Endothelial cell of umbilical vein (primary cell): ENCODE results near the gene CERS6. TPM values are rescaled to one million over a fixed set of nuclear protein-coding genes. Genes with fewer than 3 reads are reported as not detected.

ENCODE experiments used
- BruUV-seq: library from RNA; stranded (reverse); fragments of 400-500 nt; replicated peaks from 2 replicates; lab custom pipeline; 2021; lab: Mats Ljungman, UMichigan
- CTCF ChIA-PET: fragments of 300-600, 350-600 bp; sonication (Branson Sonifier 250); formaldehyde crosslinking; loops from one replicate; lab custom pipeline; 2021; ENCODE audit warnings: antibody characterized with exemption, inconsistent platforms; lab: Charles Lee
- POLR2A ChIA-PET: fragments of 300-600, 350-600 bp; sonication (Branson Sonifier 250); formaldehyde crosslinking; loops from one replicate; lab custom pipeline; 2021; ENCODE audit warnings: antibody characterized with exemption, inconsistent platforms; lab: Charles Lee
- DNase-seq: peaks from one replicate; pipeline ENCODE4 v3.0.0-alpha.2; 2011; ENCODE audit warnings: low read depth, low spot score
- FAIRE-seq: peaks from 2 replicates; lab custom pipeline; 2011; peaks lifted over from hg19 to GRCh38; lab: Jason Lieb, UNC
- H2AFZ ChIP-seq: 2 replicates; pipeline ENCODE4 v1.6.0; 2012; ENCODE audit warnings: low read depth, low read length, control low read depth, inconsistent platforms
- H3K27ac ChIP-seq: 2 replicates; pipeline ENCODE4 v1.5.1; 2011; ENCODE audit warnings: low read depth, mild to moderate bottlenecking, control low read depth, low read length, moderate library complexity; ENCODE audit not compliant: insufficient read depth
- H3K27me3 ChIP-seq, 2 experiments: 2 replicates each; pipeline versions ENCODE4 v1.6.0 to v1.6.1; 2011; ENCODE audit warnings: low read length in 2 of 2, mixed read lengths in 1 of 2; ENCODE audit not compliant: control insufficient read depth in 2 of 2, insufficient read depth in 2 of 2
- H3K36me3 ChIP-seq, 2 experiments: 2 replicates in 1 of 2; 3 replicates in 1 of 2; pipeline ENCODE4 v1.5.1; 2011; ENCODE audit warnings: low read length in 2 of 2, mild to moderate bottlenecking in 1 of 2, moderate library complexity in 1 of 2; ENCODE audit not compliant: control insufficient read depth in 2 of 2, insufficient read depth in 2 of 2; ENCODE audit errors: extremely low read depth in 1 of 2
- H3K4me1 ChIP-seq: 3 replicates; pipeline ENCODE4 v1.5.1; 2011; ENCODE audit warnings: mild to moderate bottlenecking, low read length; ENCODE audit not compliant: control insufficient read depth, insufficient read depth; ENCODE audit errors: extremely low read depth
- H3K4me2 ChIP-seq: 2 replicates; pipeline ENCODE4 v1.6.1; 2011; ENCODE audit warnings: low read length, control low read depth, mixed read lengths; ENCODE audit not compliant: insufficient read depth
- H3K4me3 ChIP-seq, 3 experiments: fragments of 200-600 bp in 1 of 3; sonication (generic), shearing (Covaris generic) in 1 of 3; replicated peaks in 1 of 3; 2 replicates each; pipeline ENCODE4 v1.5.1; 2011 to 2016; ENCODE audit warnings: control low read depth in 3 of 3, low read length in 3 of 3, mild to moderate bottlenecking in 2 of 3, inconsistent platforms in 1 of 3, low read depth in 1 of 3, moderate library complexity in 1 of 3; ENCODE audit not compliant: insufficient read depth in 1 of 3
- H3K79me2 ChIP-seq: 2 replicates; pipeline ENCODE4 v1.6.0; 2012; ENCODE audit warnings: low read length, inconsistent platforms; ENCODE audit not compliant: control insufficient read depth, insufficient read depth
- H3K9ac ChIP-seq: replicated peaks from 2 replicates; pipeline ENCODE3; 2011; ENCODE audit warnings: low read length, control low read depth; ENCODE audit not compliant: insufficient read depth; ENCODE audit errors: extremely low read depth
- H3K9me1 ChIP-seq: replicated peaks from 3 replicates; pipeline ENCODE4 v1.6.0; 2011; ENCODE audit warnings: mild to moderate bottlenecking, low read length; ENCODE audit not compliant: control insufficient read depth, insufficient read depth; ENCODE audit errors: extremely low read depth
- H3K9me3 ChIP-seq: replicated peaks from 2 replicates; pipeline ENCODE4 v1.5.1; 2012; ENCODE audit warnings: low read length, inconsistent platforms; ENCODE audit not compliant: control insufficient read depth, insufficient read depth
- H4K20me1 ChIP-seq: replicated peaks from 2 replicates; pipeline ENCODE3; 2011; ENCODE audit warnings: mild to moderate bottlenecking, low read length; ENCODE audit not compliant: control insufficient read depth, insufficient read depth; ENCODE audit errors: extremely low read depth
- CTCF ChIP-seq, 2 donors: IDR thresholded peaks; 1 replicate in 1 of 2; 2 replicates in 1 of 2; pipeline ENCODE4 v1.5.1; 2011; ENCODE audit warnings: low read length in 2 of 2, mild to moderate bottlenecking in 2 of 2, moderate library complexity in 2 of 2, control low read depth in 1 of 2, inconsistent platforms in 1 of 2, low read depth in 1 of 2; ENCODE audit not compliant: insufficient read depth in 1 of 2; ENCODE audit errors: extremely low read depth in 1 of 2
- EZH2 ChIP-seq: IDR thresholded peaks from 2 replicates; pipeline ENCODE4 v1.6.1; 2012; ENCODE audit warnings: borderline replicate concordance, low read depth, mild to moderate bottlenecking, moderate library complexity, low read length, inconsistent platforms; ENCODE audit not compliant: severe bottlenecking
- FOS ChIP-seq: IDR thresholded peaks from 2 replicates; pipeline ENCODE4 v1.6.1; 2011; ENCODE audit warnings: mild to moderate bottlenecking, low read length, moderate library complexity, borderline replicate concordance; ENCODE audit not compliant: insufficient read depth
- GATA2 ChIP-seq: IDR thresholded peaks from 2 replicates; pipeline ENCODE4 v1.7.0; 2011; ENCODE audit warnings: low read depth, mild to moderate bottlenecking, moderate library complexity, mixed read lengths, low read length; ENCODE audit not compliant: insufficient read length, insufficient read depth
- JUN ChIP-seq: IDR thresholded peaks from 2 replicates; pipeline ENCODE4 v1.6.1; 2011; ENCODE audit warnings: borderline replicate concordance, low read depth; ENCODE audit not compliant: insufficient read length, insufficient read depth
- MAX ChIP-seq: IDR thresholded peaks from 2 replicates; pipeline ENCODE4 v1.6.1; 2011; ENCODE audit not compliant: insufficient read depth, insufficient read length
- MYC ChIP-seq: IDR thresholded peaks from one replicate; pipeline ENCODE4 v1.6.1; 2011; ENCODE audit warnings: mild to moderate bottlenecking, low read depth, low read length
- POLR2A ChIP-seq: IDR thresholded peaks from 2 replicates; pipeline ENCODE4 v1.6.1; 2012; ENCODE audit warnings: low read depth, mild to moderate bottlenecking, control low read depth, low read length
- POLR2AphosphoS5 ChIP-seq: IDR thresholded peaks from 2 replicates; pipeline ENCODE4 v1.6.1; 2012; ENCODE audit warnings: low read depth, mild to moderate bottlenecking, control low read depth, low read length, moderate library complexity; ENCODE audit not compliant: insufficient read depth
- dilution Hi-C: fragments of 300-500 bp; cut with MboI; formaldehyde crosslinking; loops from one replicate; pipeline ENCODE4 v1.15.0; 2019; ENCODE audit warnings: low sequenced_read_pairs; ENCODE audit not compliant: extremely low pct_ligation_motif_present
- intact Hi-C: fragments of 100-400 bp; cut with micrococcal nuclease; formaldehyde crosslinking; loops from one replicate; pipeline ENCODE4 v1.10.0; 2022
- polyA plus RNA-seq, 4 experiments: library from polyadenylated mRNA; depleted of rRNA in 3 of 4; stranded (reverse) in 3 of 4; unstranded in 1 of 4; fragments of >200 nt; gene quantifications; 2 replicates each; pipeline versions ENCODE4 v1.2.1 to v1.2.3, GENCODE V29; 2011 to 2012; ENCODE audit warnings: missing spikeins in 1 of 4
- total RNA-seq: library from RNA; stranded (reverse); gene quantifications from 2 replicates; pipeline ENCODE4 v1.2.3, GENCODE V29; 2021

CERS6 gene
- total and polyA plus RNA-seq, 2 donors (not counting 3 experiments of a cell fraction or from before 2014, with no cell fraction given), result 2.7 to 11.7 TPM

GRCh38 chr2:168611091-168611490, 155.0 kb downstream of the CERS6 start:
- H3K79me2 ChIP-seq, result no peaks in the 10 kb centered on the region

More at GRCh38 chr2:168611091-168611490, 155.0 kb downstream of the CERS6 start:
- TF ChIP-seq MAX (no peak), CTCF (IDR thresholded peaks at IDR 0.05; ENCODE audit: extremely low read depth in 1 of 2, insufficient read depth in 1 of 2, low read depth in 1 of 2, low read length in 2 of 2) (no peak), GATA2 (no peak), JUN (no peak), MYC (no peak), FOS (no peak), POLR2A (no peak), EZH2 (no peak), POLR2AphosphoS5 (no peak)
- no peaks in the 10 kb centered on the region for H3K9me3 ChIP-seq
- dilution Hi-C loops, result no loop called here
- ChIA-PET CTCF (no interaction called here), POLR2A (no interaction called here)
- no peak overlapping the region for H3K27ac ChIP-seq
- H3K27me3 ChIP-seq, result no peaks in the 10 kb centered on the region
- BruUV-seq, result no TSS peak
- H2AFZ ChIP-seq, result no peak overlapping the region
- H3K9me1 ChIP-seq, result no peaks in the 10 kb centered on the region
- H3K36me3 ChIP-seq, result no peaks in the 10 kb centered on the region
- FAIRE-seq (no peak), DNase-seq (no peak)
- H4K20me1 ChIP-seq, result no peaks in the 10 kb centered on the region
- no peak overlapping the region for H3K9ac ChIP-seq
- no peaks in the 10 kb centered on the region for H3K4me1 ChIP-seq
- no peak overlapping the region for H3K4me3 ChIP-seq
- H3K4me2 ChIP-seq, result no peak overlapping the region
- intact Hi-C loops, result no loop called here
